GM10248 (cell line): ENCODE measurements around the gene TXNRD1.

Source experiments
- CTCF ChIA-PET: fragments of 300-600 bp; sonication (Branson Sonifier 250); formaldehyde crosslinking; extraction: SDS; loops from one replicate; lab custom pipeline; 2021; ENCODE audit warnings: antibody characterized with exemption; lab: Yijun Ruan, JAX
- POLR2A ChIA-PET: fragments of 350-650 bp; sonication (Branson Sonifier 250); formaldehyde crosslinking; extraction: SDS; loops from one replicate; lab custom pipeline; 2020; ENCODE audit warnings: antibody characterized with exemption; lab: Yijun Ruan, JAX
- DNase-seq: peaks from one replicate; pipeline ENCODE4 v3.0.0; 2012; ENCODE audit errors: extremely low spot score
- TF ChIP-seq, protein P1 (sequence below): IDR thresholded peaks from 2 replicates; pipeline ENCODE4 v1.5.1; 2012; ENCODE audit warnings: mild to moderate bottlenecking, low read depth; ENCODE audit errors: extremely low read depth, missing control alignments, control extremely low read depth

Gene TXNRD1

DNA sequence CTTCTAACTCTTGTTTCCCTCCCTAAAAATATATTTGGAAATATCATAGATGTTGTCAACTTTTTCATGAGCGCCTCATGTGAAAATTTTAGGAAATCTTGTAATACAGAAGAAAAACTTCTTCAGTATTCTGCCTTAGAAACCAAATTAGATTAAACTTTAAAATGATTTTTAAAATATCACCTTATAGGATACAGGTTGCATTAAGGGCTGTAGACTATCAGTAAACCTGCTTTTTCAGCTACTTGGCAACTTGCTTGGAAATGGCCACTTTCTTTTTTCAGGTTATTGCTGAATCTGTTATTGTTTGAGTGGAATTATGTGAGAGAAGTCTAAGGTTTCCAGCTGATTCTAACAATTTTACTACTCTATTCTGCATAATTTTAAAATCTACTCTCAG, 97.1 kb downstream of the TXNRD1 start:
- CTCF ChIA-PET, result interaction anchor here (1.1 to 1.7 kb wide), 8 partner anchors 9 to 478 kb away, joined by 3 to 6 read pairs (median 4); no protein-coding TSS in a partner anchor
- TF ChIP-seq, protein P1, sequence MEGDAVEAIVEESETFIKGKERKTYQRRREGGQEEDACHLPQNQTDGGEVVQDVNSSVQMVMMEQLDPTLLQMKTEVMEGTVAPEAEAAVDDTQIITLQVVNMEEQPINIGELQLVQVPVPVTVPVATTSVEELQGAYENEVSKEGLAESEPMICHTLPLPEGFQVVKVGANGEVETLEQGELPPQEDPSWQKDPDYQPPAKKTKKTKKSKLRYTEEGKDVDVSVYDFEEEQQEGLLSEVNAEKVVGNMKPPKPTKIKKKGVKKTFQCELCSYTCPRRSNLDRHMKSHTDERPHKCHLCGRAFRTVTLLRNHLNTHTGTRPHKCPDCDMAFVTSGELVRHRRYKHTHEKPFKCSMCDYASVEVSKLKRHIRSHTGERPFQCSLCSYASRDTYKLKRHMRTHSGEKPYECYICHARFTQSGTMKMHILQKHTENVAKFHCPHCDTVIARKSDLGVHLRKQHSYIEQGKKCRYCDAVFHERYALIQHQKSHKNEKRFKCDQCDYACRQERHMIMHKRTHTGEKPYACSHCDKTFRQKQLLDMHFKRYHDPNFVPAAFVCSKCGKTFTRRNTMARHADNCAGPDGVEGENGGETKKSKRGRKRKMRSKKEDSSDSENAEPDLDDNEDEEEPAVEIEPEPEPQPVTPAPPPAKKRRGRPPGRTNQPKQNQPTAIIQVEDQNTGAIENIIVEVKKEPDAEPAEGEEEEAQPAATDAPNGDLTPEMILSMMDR, result no peak
- POLR2A ChIA-PET, result no interaction called here
- no peak for DNase-seq

DNA sequence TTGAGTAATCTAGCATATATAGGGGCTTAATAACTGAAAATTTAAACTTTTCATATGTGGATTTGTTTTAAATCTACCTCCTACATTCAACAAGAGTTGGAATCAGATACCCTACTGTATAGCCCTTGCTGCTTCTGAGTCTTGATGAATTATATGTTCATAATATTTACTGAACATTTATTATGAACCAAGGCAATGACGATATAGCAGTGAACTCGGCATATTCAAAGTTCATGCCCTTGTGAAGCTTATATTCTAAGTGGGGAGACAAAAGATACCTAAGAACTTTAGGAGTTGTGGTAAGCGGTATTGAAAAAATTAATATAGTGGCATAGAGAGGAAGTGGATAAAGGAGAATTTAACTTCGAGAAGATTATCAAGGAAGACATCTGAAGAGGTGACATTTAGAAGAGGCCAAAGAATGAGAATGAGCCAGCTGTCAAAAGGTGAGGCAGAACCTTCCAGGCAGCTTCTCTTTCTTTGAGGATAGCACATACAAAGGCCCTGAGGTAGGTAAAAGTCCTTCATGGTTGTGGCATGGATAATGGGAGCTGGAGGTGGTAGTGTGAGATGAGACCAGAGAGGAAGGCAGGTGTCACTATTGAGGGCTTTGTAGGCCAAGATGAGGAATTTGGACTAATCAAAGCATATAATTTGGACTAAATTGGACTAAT, 98.1 kb downstream of the TXNRD1 start:
- ChIA-PET CTCF (interaction anchor here (0.9 to 1.7 kb wide), 7 partner anchors 10 to 477 kb away, joined by 3 to 6 read pairs (median 3); no protein-coding TSS in a partner anchor), POLR2A (no interaction called here)
- DNase-seq, result no peak
- TF ChIP-seq, protein P1, result no peak

DNA sequence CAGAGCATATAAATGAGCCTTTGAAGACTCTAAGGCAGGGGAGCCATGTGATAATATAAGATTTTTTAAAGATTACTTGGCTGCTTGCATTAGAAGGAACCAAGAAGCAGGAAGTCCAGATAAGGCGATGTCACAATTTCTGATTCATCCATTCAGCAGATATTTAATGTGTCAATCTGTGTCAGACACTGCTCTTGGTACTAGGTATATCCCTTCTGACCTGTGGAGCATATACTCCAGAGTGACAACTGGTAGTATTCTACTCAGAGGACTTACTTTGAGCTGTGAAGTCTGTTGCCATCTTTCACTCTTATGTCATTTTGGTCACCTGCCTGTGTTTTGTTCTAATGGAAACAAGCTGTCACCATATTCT, 98.6 kb downstream of the TXNRD1 start:
- TF ChIP-seq, protein P1, result no peak
- CTCF ChIA-PET, result interaction anchor here (0.9 to 1.1 kb wide), 2 partner anchors 10 to 26 kb away, joined by 3 read pairs; no protein-coding TSS in a partner anchor
- POLR2A ChIA-PET, result no interaction called here
- DNase-seq, result no peak

DNA sequence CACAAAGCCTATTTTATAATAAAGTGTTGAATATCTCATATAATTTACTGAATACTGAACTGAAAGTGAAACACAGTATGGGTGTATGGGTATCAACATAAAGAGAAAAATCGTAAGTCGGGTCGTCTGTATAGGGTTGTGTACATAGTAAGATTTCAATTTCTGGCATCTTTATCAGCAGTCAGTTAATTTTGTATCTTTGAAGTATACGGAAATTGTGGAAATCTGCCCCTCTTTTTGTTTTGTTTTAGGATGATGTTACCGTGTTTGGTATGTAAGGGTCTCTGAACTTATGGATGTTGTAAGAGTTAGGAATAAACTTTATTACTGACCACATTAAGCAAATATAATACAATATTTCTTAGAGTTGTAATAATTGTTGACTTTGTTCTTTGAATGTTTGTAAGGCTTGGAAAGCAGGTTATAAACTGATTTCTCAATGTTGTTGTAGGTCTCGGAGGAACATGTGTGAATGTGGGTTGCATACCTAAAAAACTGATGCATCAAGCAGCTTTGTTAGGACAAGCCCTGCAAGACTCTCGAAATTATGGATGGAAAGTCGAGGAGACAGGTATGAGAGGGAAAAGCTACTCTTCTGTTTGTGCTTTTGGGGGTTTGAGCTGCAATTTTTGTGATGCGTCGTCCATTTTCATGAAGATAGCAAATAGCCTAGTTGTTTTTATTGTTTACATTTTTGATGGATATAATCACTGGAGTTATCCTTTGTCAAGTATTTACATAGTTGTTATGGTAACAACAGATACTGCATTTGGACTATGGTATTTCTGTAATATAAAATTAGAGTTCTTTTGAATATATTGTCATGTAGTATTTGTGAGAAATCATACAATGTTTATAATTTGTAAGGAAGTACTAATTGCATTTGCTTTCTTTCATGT, 100.0 kb downstream of the TXNRD1 start:
- ChIA-PET POLR2A (no interaction called here), CTCF (no interaction called here)
- no peak for DNase-seq
- TF ChIP-seq, protein P1, result no peak

DNA sequence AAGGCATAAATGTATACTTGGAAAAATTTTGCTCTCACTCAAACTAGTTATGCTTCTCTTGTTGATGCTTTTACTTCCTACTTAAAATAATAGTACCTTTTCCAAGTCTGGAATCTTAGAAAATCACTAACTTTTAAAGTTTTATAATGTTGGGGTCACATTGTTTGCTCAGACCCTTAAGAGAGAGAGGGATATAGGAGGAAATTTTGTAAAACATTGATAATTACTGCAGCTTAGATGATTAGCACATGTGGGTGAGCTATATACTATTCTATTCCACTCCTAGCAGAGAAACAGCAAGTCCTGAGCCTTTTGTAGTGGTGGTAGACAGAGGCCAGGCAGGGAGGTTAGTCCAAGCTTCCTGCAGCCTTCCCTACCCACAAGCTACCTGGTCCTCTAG, 101.4 kb downstream of the TXNRD1 start:
- DNase-seq, result no peak
- ChIA-PET POLR2A (no interaction called here), CTCF (interaction anchor here (1.4 kb wide), 1 partner anchor 28 kb away, joined by 3 read pairs; no protein-coding TSS in a partner anchor)
- TF ChIP-seq, protein P1, result no peak

DNA sequence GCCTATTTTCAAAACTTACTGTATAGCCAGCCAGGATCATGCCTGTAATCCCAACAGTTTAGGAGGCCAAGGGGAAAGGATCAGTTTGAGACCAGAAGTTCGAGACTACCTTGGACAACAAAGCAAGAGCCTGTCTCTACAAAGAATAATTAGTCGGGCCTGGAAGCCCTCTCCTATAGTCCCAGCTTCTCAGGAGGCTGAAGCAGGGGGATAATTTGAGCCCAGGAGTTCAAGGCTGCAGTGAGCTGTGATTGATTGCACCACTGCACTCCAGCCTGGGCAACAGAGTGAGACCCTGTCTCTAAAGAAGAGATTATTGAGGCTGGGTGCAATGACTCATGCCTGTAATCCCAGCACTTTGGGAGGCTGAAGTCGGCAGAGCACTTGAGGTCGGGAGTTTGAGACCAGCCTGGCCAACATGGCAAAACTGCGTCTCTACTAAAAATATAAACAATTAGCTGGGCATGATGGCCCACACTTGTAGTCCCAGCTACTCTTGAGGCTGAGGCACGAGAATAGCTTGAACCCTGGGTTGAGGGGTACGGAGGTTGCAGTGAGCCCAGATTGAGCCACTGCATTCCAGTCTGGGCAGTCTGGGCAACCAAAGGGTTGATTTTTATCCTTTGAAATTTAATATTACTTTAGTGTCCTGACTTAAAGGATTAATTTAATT, 102.1 kb downstream of the TXNRD1 start:
- POLR2A ChIA-PET, result no interaction called here
- CTCF ChIA-PET, result interaction anchor here (1.2 to 1.4 kb wide), 3 partner anchors 20 to 209 kb away, joined by 3 to 5 read pairs (median 3); no protein-coding TSS in a partner anchor
- TF ChIP-seq, protein P1, result no peak
- no peak for DNase-seq
